ENCODE data around the gene UNG. TPM values are rescaled to one million over a fixed set of nuclear protein-coding genes. Genes with fewer than 3 reads are reported as not detected.

Gene UNG
- total and polyA plus RNA-seq, 2 of the 8 experiments (the other 6 are each of a cell fraction or from before 2014, with no cell fraction given): 71.6 to 163 TPM

DNA sequence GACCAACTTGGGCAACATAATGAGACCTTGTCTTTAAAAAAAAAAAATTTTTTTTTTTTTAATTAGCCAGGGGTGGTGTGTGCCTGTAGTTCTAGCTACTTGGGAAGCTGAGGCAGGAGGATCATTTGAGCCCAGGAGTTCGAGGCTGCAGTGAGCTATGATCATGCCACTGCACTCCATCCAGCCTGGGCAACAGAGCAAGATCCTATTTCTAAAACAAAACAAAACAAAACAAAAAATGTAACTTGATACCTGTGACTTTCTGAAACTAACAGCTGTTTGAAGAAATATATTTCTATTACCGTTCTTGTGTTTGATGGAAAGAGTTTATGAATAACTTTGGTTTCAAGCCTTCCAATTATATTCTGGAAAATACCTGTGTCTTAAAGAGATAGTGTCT lies 17.2 kb downstream of the UNG start (continued):
- TF ChIP-seq, protein P1, sequence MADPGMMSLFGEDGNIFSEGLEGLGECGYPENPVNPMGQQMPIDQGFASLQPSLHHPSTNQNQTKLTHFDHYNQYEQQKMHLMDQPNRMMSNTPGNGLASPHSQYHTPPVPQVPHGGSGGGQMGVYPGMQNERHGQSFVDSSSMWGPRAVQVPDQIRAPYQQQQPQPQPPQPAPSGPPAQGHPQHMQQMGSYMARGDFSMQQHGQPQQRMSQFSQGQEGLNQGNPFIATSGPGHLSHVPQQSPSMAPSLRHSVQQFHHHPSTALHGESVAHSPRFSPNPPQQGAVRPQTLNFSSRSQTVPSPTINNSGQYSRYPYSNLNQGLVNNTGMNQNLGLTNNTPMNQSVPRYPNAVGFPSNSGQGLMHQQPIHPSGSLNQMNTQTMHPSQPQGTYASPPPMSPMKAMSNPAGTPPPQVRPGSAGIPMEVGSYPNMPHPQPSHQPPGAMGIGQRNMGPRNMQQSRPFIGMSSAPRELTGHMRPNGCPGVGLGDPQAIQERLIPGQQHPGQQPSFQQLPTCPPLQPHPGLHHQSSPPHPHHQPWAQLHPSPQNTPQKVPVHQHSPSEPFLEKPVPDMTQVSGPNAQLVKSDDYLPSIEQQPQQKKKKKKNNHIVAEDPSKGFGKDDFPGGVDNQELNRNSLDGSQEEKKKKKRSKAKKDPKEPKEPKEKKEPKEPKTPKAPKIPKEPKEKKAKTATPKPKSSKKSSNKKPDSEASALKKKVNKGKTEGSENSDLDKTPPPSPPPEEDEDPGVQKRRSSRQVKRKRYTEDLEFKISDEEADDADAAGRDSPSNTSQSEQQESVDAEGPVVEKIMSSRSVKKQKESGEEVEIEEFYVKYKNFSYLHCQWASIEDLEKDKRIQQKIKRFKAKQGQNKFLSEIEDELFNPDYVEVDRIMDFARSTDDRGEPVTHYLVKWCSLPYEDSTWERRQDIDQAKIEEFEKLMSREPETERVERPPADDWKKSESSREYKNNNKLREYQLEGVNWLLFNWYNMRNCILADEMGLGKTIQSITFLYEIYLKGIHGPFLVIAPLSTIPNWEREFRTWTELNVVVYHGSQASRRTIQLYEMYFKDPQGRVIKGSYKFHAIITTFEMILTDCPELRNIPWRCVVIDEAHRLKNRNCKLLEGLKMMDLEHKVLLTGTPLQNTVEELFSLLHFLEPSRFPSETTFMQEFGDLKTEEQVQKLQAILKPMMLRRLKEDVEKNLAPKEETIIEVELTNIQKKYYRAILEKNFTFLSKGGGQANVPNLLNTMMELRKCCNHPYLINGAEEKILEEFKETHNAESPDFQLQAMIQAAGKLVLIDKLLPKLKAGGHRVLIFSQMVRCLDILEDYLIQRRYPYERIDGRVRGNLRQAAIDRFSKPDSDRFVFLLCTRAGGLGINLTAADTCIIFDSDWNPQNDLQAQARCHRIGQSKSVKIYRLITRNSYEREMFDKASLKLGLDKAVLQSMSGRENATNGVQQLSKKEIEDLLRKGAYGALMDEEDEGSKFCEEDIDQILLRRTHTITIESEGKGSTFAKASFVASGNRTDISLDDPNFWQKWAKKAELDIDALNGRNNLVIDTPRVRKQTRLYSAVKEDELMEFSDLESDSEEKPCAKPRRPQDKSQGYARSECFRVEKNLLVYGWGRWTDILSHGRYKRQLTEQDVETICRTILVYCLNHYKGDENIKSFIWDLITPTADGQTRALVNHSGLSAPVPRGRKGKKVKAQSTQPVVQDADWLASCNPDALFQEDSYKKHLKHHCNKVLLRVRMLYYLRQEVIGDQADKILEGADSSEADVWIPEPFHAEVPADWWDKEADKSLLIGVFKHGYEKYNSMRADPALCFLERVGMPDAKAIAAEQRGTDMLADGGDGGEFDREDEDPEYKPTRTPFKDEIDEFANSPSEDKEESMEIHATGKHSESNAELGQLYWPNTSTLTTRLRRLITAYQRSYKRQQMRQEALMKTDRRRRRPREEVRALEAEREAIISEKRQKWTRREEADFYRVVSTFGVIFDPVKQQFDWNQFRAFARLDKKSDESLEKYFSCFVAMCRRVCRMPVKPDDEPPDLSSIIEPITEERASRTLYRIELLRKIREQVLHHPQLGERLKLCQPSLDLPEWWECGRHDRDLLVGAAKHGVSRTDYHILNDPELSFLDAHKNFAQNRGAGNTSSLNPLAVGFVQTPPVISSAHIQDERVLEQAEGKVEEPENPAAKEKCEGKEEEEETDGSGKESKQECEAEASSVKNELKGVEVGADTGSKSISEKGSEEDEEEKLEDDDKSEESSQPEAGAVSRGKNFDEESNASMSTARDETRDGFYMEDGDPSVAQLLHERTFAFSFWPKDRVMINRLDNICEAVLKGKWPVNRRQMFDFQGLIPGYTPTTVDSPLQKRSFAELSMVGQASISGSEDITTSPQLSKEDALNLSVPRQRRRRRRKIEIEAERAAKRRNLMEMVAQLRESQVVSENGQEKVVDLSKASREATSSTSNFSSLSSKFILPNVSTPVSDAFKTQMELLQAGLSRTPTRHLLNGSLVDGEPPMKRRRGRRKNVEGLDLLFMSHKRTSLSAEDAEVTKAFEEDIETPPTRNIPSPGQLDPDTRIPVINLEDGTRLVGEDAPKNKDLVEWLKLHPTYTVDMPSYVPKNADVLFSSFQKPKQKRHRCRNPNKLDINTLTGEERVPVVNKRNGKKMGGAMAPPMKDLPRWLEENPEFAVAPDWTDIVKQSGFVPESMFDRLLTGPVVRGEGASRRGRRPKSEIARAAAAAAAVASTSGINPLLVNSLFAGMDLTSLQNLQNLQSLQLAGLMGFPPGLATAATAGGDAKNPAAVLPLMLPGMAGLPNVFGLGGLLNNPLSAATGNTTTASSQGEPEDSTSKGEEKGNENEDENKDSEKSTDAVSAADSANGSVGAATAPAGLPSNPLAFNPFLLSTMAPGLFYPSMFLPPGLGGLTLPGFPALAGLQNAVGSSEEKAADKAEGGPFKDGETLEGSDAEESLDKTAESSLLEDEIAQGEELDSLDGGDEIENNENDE (IDR thresholded peaks at IDR 0.05; ENCODE audit: insufficient replicate concordance, low read length): no peak
- TF ChIP-seq, protein P2, sequence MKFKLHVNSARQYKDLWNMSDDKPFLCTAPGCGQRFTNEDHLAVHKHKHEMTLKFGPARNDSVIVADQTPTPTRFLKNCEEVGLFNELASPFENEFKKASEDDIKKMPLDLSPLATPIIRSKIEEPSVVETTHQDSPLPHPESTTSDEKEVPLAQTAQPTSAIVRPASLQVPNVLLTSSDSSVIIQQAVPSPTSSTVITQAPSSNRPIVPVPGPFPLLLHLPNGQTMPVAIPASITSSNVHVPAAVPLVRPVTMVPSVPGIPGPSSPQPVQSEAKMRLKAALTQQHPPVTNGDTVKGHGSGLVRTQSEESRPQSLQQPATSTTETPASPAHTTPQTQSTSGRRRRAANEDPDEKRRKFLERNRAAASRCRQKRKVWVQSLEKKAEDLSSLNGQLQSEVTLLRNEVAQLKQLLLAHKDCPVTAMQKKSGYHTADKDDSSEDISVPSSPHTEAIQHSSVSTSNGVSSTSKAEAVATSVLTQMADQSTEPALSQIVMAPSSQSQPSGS (IDR thresholded peaks at IDR 0.05; ENCODE audit: low read length): no peak
- TF ChIP-seq TAF7 (optimal IDR thresholded peaks at IDR 0.05; ENCODE audit: borderline replicate concordance, low read depth, low read length) (no peak), EP300 (IDR thresholded peaks at IDR 0.05; ENCODE audit: borderline replicate concordance in 1 of 2, low read depth in 2 of 2, low read length in 2 of 2) (no peak), SIRT6 (IDR thresholded peaks at IDR 0.05; ENCODE audit: low read length) (no peak), RFX5 (IDR thresholded peaks at IDR 0.05; ENCODE audit: borderline replicate concordance, low read depth, low read length) (no peak), NANOG (IDR thresholded peaks at IDR 0.05; ENCODE audit: insufficient read depth, low read depth, low read length, poor library complexity, severe bottlenecking) (no peak), POLR2AphosphoS5 (IDR thresholded peaks at IDR 0.05; ENCODE audit: low read depth, low read length) (no peak)
